Left lung (tissue), 10 donors: ENCODE results near the gene XRCC4. TPM values are rescaled to one million over a fixed set of nuclear protein-coding genes. Genes with fewer than 3 reads are reported as not detected.

Experiments used
- ATAC-seq: fragments of 200-7000 bp; cut with Tn5 transposase; one replicate; pipeline ENCODE4 v1.9.1; 2020; ENCODE audit warnings: moderate library complexity
- DNase-seq, 4 donors: peaks; one replicate each; pipeline ENCODE4 v3.0.0-alpha.2; 2013 to 2020
- H3K27ac ChIP-seq, 2 donors: fragments of 200-600 bp; sonication (generic) in 1 of 2; one replicate each; pipeline versions ENCODE4 v1.5.0 to v1.8.0; 2020 to 2021
- H3K27me3 ChIP-seq, 2 donors: fragments of 200-600 bp; sonication (generic) in 1 of 2; one replicate each; pipeline versions ENCODE4 v1.5.0 to v1.8.0; 2020 to 2021
- H3K36me3 ChIP-seq, 2 donors: fragments of 200-600 bp; sonication (generic) in 1 of 2; one replicate each; pipeline versions ENCODE4 v1.5.0 to v1.8.0; 2020 to 2021
- H3K4me1 ChIP-seq, 2 donors: fragments of 200-600 bp; one replicate each; pipeline ENCODE4 v1.8.0; 2021
- H3K4me3 ChIP-seq, 2 donors: fragments of 200-600 bp; sonication (generic) in 1 of 2; one replicate each; pipeline versions ENCODE4 v1.5.0 to v1.8.0; 2020 to 2021; ENCODE audit warnings: mild to moderate bottlenecking in 1 of 2
- H3K9me3 ChIP-seq, 2 donors: fragments of 200-600 bp; sonication (generic) in 1 of 2; one replicate each; pipeline versions ENCODE4 v1.5.0 to v1.8.0; 2020 to 2021
- CTCF ChIP-seq, 2 donors: fragments of 200-600 bp; sonication (generic) in 1 of 2; IDR thresholded peaks; one replicate each; pipeline versions ENCODE4 v1.5.0 to v1.8.0; 2021; ENCODE audit warnings: antibody characterized with exemption in 2 of 2
- intact Hi-C, 2 donors: fragments of 100-400 bp; cut with DNase I; formaldehyde crosslinking; loops; one replicate each; pipeline versions ENCODE4 v1.11.2 to v1.14.2; 2022
- polyA plus RNA-seq, 6 donors: library from polyadenylated mRNA; unstranded; fragments of 120-200 nt; gene quantifications; one replicate each; pipeline ENCODE4 v1.2.1, GENCODE V29; 2013; ENCODE audit not compliant: insufficient read length in 6 of 6
- total RNA-seq, 2 donors: library from RNA; stranded (reverse); fragmentation: NEBNext Ultra II Directional; extraction: Animal tissue kit (Norgen Biotek cat#: 25700); gene quantifications; one replicate each; pipeline ENCODE4 v1.2.1, GENCODE V29; 2021
- donor health status: DM: no; HTN: yes; CAD: no.
- donor health status: DM: no; HTN: no; CAD: no.

XRCC4 gene
- total and polyA plus RNA-seq, 8 donors, result 6.2 to 9.7 (median 8.8) TPM

GRCh38 chr5:83374547-83374946 lies 297.2 kb downstream of the XRCC4 start:
- peak overlapping the region; percentile 21 to 53 for H3K27ac ChIP-seq
- no peaks in the 10 kb centered on the region for H3K9me3 ChIP-seq
- peak in 1 of 4 donors; percentile 58 for DNase-seq
- no peaks in the 10 kb centered on the region for H3K27me3 ChIP-seq
- peaks cover 0 to 41% of the 10 kb centered on the region in 2 donors for H3K4me1 ChIP-seq
- intact Hi-C loops, result no loop called here
- no peaks in the 10 kb centered on the region for H3K36me3 ChIP-seq
- ATAC-seq, result peak; percentile 39
- H3K4me3 ChIP-seq, result no peak overlapping the region
- no peak for TF ChIP-seq CTCF (IDR thresholded peaks at IDR 0.05)

GRCh38 chr5:83375049-83375745 lies 297.9 kb downstream of the XRCC4 start:
- H3K9me3 ChIP-seq, result no peaks in the 10 kb centered on the region
- peaks cover 0 to 35% of the 10 kb centered on the region in 2 donors for H3K4me1 ChIP-seq
- no peak overlapping the region for H3K4me3 ChIP-seq
- H3K27me3 ChIP-seq, result no peaks in the 10 kb centered on the region
- ATAC-seq (peak; percentile 15), DNase-seq (no peak)
- intact Hi-C loops, result no loop called here
- peak overlapping the region; percentile 21 to 53 for H3K27ac ChIP-seq
- H3K36me3 ChIP-seq, result no peaks in the 10 kb centered on the region
- TF ChIP-seq CTCF (IDR thresholded peaks at IDR 0.05), result no peak

GRCh38 chr5:83376461-83376860 lies 299.1 kb downstream of the XRCC4 start:
- H3K4me3 ChIP-seq, result no peak overlapping the region
- ATAC-seq (no peak), DNase-seq (no peak)
- H3K36me3 ChIP-seq, result no peaks in the 10 kb centered on the region
- no peak for TF ChIP-seq CTCF (IDR thresholded peaks at IDR 0.05)
- no peaks in the 10 kb centered on the region for H3K27me3 ChIP-seq
- no peaks in the 10 kb centered on the region for H3K9me3 ChIP-seq
- peak overlapping the region; percentile 53 to 79 for H3K27ac ChIP-seq
- peaks cover 0 to 33% of the 10 kb centered on the region in 2 donors for H3K4me1 ChIP-seq
- intact Hi-C loops, result no loop called here

GRCh38 chr5:83377131-83377865 lies 300.0 kb downstream of the XRCC4 start:
- Histone ChIP-seq H3K27me3 (no peaks in the 10 kb centered on the region), H3K36me3 (no peaks in the 10 kb centered on the region), H3K27ac (peak overlapping the region in 1 of 2 donors; percentile 79), H3K4me3 (no peak overlapping the region), H3K4me1 (peaks cover 0 to 33% of the 10 kb centered on the region in 2 donors), H3K9me3 (no peaks in the 10 kb centered on the region)
- TF ChIP-seq CTCF (IDR thresholded peaks at IDR 0.05), result no peak
- ATAC-seq (peak; percentile 54), DNase-seq (no peak)
- intact Hi-C loops, result no loop called here

- H3K9me3 ChIP-seq, result peaks cover 0 to under 1% of the 10 kb centered on the region in 2 donors
- no peak overlapping the region for H3K4me3 ChIP-seq
- no peaks in the 10 kb centered on the region for H3K36me3 ChIP-seq
- ATAC-seq (no peak), DNase-seq (no peak)
- no peak for TF ChIP-seq CTCF (IDR thresholded peaks at IDR 0.05)
- peak overlapping the region in 1 of 2 donors; percentile 79 for H3K27ac ChIP-seq
- H3K4me1 ChIP-seq, result peaks cover 0 to 33% of the 10 kb centered on the region in 2 donors
- H3K27me3 ChIP-seq, result no peaks in the 10 kb centered on the region
- intact Hi-C loops, result no loop called here
Observed at GRCh38 chr5:83378624-83379289, 301.4 kb downstream of the XRCC4 start.
